Heart left ventricle (tissue), 16 donors: ENCODE measurements around the gene RPS15. TPM values are rescaled to one million over a fixed set of nuclear protein-coding genes. Genes with fewer than 3 reads are reported as not detected.
"Not testable (repeated sequence)": the region's sequence is repeated elsewhere in the genome, so short reads cannot be mapped to it uniquely, and the experiment has no call there.

Experiments
- ATAC-seq, 4 donors: fragments of 200-7000 bp; cut with Tn5 transposase; one replicate each; pipeline ENCODE4 v1.9.1; 2020 to 2022; ENCODE audit warnings: moderate library complexity in 4 of 4, mild to moderate bottlenecking in 3 of 4, moderate number of reproducible peaks in 1 of 4
- DNase-seq, 5 donors: peaks; one replicate each; pipeline ENCODE4 v3.0.0-alpha.2; 2020
- H3K27ac ChIP-seq, 12 donors: fragments of 200-600 bp; sonication (generic) in 4 of 12; one replicate each; pipeline versions ENCODE4 v1.5.0 to v1.8.0; 2016 to 2022; ENCODE audit warnings: mild to moderate bottlenecking in 2 of 12
- H3K27me3 ChIP-seq, 9 donors: fragments of 200-600 bp; sonication (generic) in 2 of 9; one replicate each; pipeline versions ENCODE4 v1.5.1 to v1.8.0; 2016 to 2022; ENCODE audit warnings: mild to moderate bottlenecking in 3 of 9
- H3K36me3 ChIP-seq, 9 donors: fragments of 200-600 bp; sonication (generic) in 2 of 9; one replicate each; pipeline versions ENCODE4 v1.5.0 to v1.8.0; 2018 to 2022; ENCODE audit warnings: mild to moderate bottlenecking in 2 of 9
- H3K4me1 ChIP-seq, 12 donors: fragments of 200-600 bp; sonication (generic) in 4 of 12; one replicate each; pipeline versions ENCODE4 v1.5.0 to v1.8.0; 2016 to 2022; ENCODE audit warnings: mild to moderate bottlenecking in 3 of 12
- H3K4me3 ChIP-seq, 12 donors: fragments of 200-600 bp; sonication (generic) in 4 of 12; one replicate each; pipeline versions ENCODE4 v1.5.0 to v1.8.0; 2017 to 2022; ENCODE audit warnings: mild to moderate bottlenecking in 9 of 12, moderate library complexity in 4 of 12
- H3K9me3 ChIP-seq, 12 donors: fragments of 200-600 bp; sonication (generic) in 4 of 12; one replicate each; pipeline versions ENCODE4 v1.5.0 to v1.8.0; 2016 to 2022; ENCODE audit warnings: mild to moderate bottlenecking in 1 of 12
- CTCF ChIP-seq, 12 donors: fragments of 200-600 bp; sonication (generic) in 4 of 12; IDR thresholded peaks; one replicate each; pipeline versions ENCODE4 v1.5.0 to v1.8.0; 2018 to 2022; ENCODE audit warnings: antibody characterized with exemption in 12 of 12, mild to moderate bottlenecking in 5 of 12
- POLR2A ChIP-seq, 2 donors: fragments of 450-650 bp; IDR thresholded peaks; one replicate each; pipeline ENCODE4 v1.6.1; 2017; ENCODE audit warnings: antibody characterized with exemption in 2 of 2, mild to moderate bottlenecking in 2 of 2, moderate library complexity in 2 of 2
- WGBS, 4 donors: extraction: QIAGEN DNeasy Blood & Tissue Kit in 2 of 4; methylation state at CpG; one replicate each; pipeline versions ENCODE4 v1.1.5 to v1.1.7; 2013 to 2018; 5-methylcytosine and 5-hydroxymethylcytosine counted together
- intact Hi-C, 10 donors: fragments of 100-400 bp; cut with DNase I; formaldehyde crosslinking; loops; one replicate each; pipeline versions ENCODE4 v1.11.1 to v1.14.2; 2022
- polyA plus RNA-seq, 2 donors: library from polyadenylated mRNA; stranded (reverse); fragments of 200-250 nt; gene quantifications; one replicate each; pipeline ENCODE4 v1.2.3, GENCODE V29; 2013
- total RNA-seq, 9 donors: library from RNA; depleted of rRNA in 2 of 9; stranded (reverse); fragments of >200 nt in 2 of 9; fragmentation: NEBNext Ultra II Directional in 3 of 9; extraction: Animal tissue kit (Norgen Biotek cat#: 25700) in 3 of 9; gene quantifications; one replicate each; pipeline versions ENCODE4 v1.1.0 to v1.2.4, GENCODE V29; 2016 to 2023
- donor health status: ischemic (EF 13 %, LVEDD 7.1; RV severe dilation, severe dysfunction).
- donor health status: healthy with polysubstance abuse.
- donor health status: DM: no; HTN: yes; CAD: no.
- donor health status: DM: no; HTN: no; CAD: no.
- donor health status: ischemic (EF 25% LVEDD 6.9; RV normal size, moderate dysfunction).
- donor health status: ischemic (EF 25% LVEDD 5.7; RV mildly dilated, moderate dysfunction).
- donor health status: healthy.
- donor health status: DM: yes; HTN: yes; CAD: no.
- donor health status: ischemic (EF 35%, LVEDD 5.7; RV mildly dilated, moderate dysfunction).
- donor health status: nonischemic (EF 11% LVEDD 7.7; RV severe dilation, severe dysfunction).
- donor health status: DM: yes; HTN: yes; CAD: no.
- donor health status: PGD.
- donor health status: ischemic (EF 29% LVEDD 5.4; RV normal size, mild dysfunction).
- donor health status: nonischemic (EF 23%, LVEDD 6.1; RV moderate dilation, normal function).

RPS15 gene
- total and polyA plus RNA-seq, 11 donors: 468 to 2,683 (median 679) TPM

- intact Hi-C loops: no loop called here
- DNase-seq: peak in 4 of 5 donors; percentile 10 to 53 (median 14)
- peak overlapping the region in 6 of 12 donors; percentile 23 to 60 (median 49) for H3K27ac ChIP-seq
- no peak for ATAC-seq
- TF ChIP-seq POLR2A (IDR thresholded peaks at IDR 0.05) (no peak), CTCF (IDR thresholded peaks at IDR 0.05) (no peak)
- H3K36me3 ChIP-seq: peaks cover 0 to 33% (median 3%) of the 10 kb centered on the region in 9 donors
- H3K27me3 ChIP-seq: peaks cover 1 to 38% (median 26%) of the 10 kb centered on the region in 9 donors
- H3K4me1 ChIP-seq: peaks cover 12 to 61% (median 45%) of the 10 kb centered on the region in 12 donors
- no peak overlapping the region for H3K4me3 ChIP-seq
- no peaks in the 10 kb centered on the region for H3K9me3 ChIP-seq
- WGBS, 4 donors: 89 to 94% (median 92%) methylated on average over 24 to 26 of the region's 26 CpGs
These were observed 36.7 kb downstream of the RPS15 start for GRCh38 chr19:1474765-1475351.

- H3K27me3 ChIP-seq: peaks cover 0 to 27% (median 16%) of the 10 kb centered on the region in 9 donors
- DNase-seq: peak in 1 of 5 donors; percentile 56
- no peak overlapping the region for H3K4me3 ChIP-seq
- peaks cover 3 to 51% (median 35%) of the 10 kb centered on the region in 12 donors for H3K4me1 ChIP-seq
- no peak for ATAC-seq
- H3K36me3 ChIP-seq: peaks cover 0 to 33% (median 3%) of the 10 kb centered on the region in 9 donors
- 90 to 95% (median 91%) methylated on average over 14 to 31 of the region's 31 CpGs for WGBS, 4 donors
- no peak overlapping the region for H3K27ac ChIP-seq
- H3K9me3 ChIP-seq: no peaks in the 10 kb centered on the region
- no peak for TF ChIP-seq CTCF (IDR thresholded peaks at IDR 0.05)
- no peak for TF ChIP-seq POLR2A (IDR thresholded peaks at IDR 0.05)
- intact Hi-C loops: no loop called here
These were observed 37.7 kb downstream of the RPS15 start for GRCh38 chr19:1475751-1476437.

DNA sequence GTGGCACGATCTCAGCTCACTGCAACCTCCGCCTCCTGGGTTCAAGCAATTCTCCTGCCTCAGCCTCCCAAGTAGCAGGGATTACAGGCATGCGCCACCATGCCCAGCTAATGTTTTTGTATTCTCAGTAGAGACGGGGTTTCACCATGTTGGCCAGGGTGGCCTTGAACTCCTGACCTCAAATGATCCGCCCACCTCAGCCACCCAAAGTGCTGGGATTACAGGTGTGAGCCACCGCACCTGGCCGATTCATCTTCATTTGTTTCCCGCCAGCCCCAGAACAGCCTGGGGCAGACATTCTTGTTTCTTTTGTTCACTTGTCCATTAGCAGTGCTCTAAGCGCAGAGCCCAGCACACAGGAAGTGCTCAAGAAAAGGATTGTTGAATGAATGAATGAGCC lies 38.9 kb downstream of the RPS15 start:
- H3K36me3 ChIP-seq: peaks cover 0 to 33% (median 3%) of the 10 kb centered on the region in 9 donors
- 93 to 97% (median 95%) methylated on average over 9 of the region's 9 CpGs for WGBS, 4 donors
- peaks cover 0 to 41% (median 28%) of the 10 kb centered on the region in 12 donors for H3K4me1 ChIP-seq
- H3K4me3 ChIP-seq, DNase-seq, H3K27ac ChIP-seq, H3K9me3 ChIP-seq, ATAC-seq, intact Hi-C loops: not testable (repeated sequence)
- H3K27me3 ChIP-seq: peaks cover 0 to 16% (median 6%) of the 10 kb centered on the region in 9 donors

DNA sequence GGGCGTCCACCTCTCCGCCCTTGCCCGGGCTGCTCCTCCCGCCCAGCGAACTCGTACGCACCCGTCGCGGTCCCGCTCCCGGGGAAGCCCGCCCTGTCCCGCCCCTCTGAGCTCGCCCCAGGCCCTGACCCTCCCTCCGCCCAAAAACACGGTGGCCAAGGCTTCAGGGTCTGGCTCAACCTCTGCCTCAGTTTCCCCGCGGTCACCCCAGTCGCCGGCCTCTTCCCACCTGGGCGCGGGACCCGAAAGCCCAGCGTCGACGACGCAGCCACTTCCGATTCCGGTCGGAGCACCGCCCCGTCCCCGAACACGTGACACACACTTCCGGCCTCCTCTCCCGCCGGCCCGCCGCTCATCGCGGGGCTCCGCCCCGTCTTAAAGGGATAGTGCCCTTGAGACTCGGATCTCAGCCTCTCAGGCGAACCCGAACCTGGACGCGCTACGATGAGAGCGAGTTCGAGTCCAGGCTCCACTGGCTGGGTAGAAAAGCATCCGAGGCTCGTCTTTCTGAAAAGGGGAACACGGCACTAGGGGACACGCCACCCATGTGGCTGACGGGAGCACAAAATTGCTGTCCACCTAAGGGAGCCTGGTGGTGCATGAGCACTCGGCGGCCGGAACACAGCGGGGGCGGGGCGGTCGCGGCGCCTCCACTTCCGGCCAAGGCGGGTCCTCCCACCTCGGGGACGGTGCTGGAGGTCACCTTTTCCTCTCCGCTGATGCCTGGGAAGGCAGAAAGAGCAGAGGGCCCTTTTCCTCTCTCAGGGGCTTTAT lies 40.9 kb downstream of the RPS15 start, which contains the start of gene C19orf25:
Gene C19orf25 (minus strand): TSS at position 282 of the 774 bp plus-strand sequence. CDS start 312 bp downstream, outside the sequence.
- DNase-seq (peak; percentile 94 to 98 (median 96)), ATAC-seq (peak; percentile 94 to 98 (median 96))
- H3K27ac ChIP-seq: peak within 1 kb of the TSS; percentile 27 to 82 (median 70)
- H3K4me1 ChIP-seq: peaks cover 0 to 30% (median 23%) of the 10 kb centered on the region in 12 donors
- H3K27me3 ChIP-seq: no peaks in the 10 kb centered on the region
- intact Hi-C loops: loop anchor here in 1 of 10 donors (1.0 kb wide), 1 partner anchor 11 kb away; the partner anchor contains the start of gene PCSK4
- peaks cover 0 to 33% (median 3%) of the 10 kb centered on the region in 9 donors for H3K36me3 ChIP-seq
- H3K4me3 ChIP-seq: peak within 1 kb of the TSS; percentile 80 to 99 (median 94)
- TF ChIP-seq CTCF (IDR thresholded peaks at IDR 0.05) (no peak), POLR2A (IDR thresholded peaks at IDR 0.05) (peak in 1 of 2 donors; percentile 77)
- 0 to 1% (median 0%) methylated on average over 37 to 71 of the region's 71 CpGs for WGBS, 4 donors
- no peaks in the 10 kb centered on the region for H3K9me3 ChIP-seq
